ENCODE measurements around the gene PHC2. TPM values are rescaled to one million over a fixed set of nuclear protein-coding genes. Genes with fewer than 3 reads are reported as not detected.
A peak's percentile ranks its signal among the peaks of the same experiment; 100 is the strongest.

Gene PHC2
- total RNA-seq, 1 donor from 2014 or later: 105 TPM

GRCh38 chr1:33470495-33471012 lies 39.7 kb upstream of the PHC2 start:
- intact Hi-C loops (cut with micrococcal nuclease): no loop called here
- no peaks in the 10 kb centered on the region for H3K27me3 ChIP-seq (ENCODE audit: low read depth)
- peaks cover 61% of the 10 kb centered on the region for H3K4me1 ChIP-seq
- no peak overlapping the region for H3K4me3 ChIP-seq
- H3K9me3 ChIP-seq (replicated peaks): no peaks in the 10 kb centered on the region
- H3K27ac ChIP-seq (replicated peaks): peak overlapping the region; percentile 74
- H3K36me3 ChIP-seq: no peaks in the 10 kb centered on the region
- peak; percentile 79 for DNase-seq
- peak; percentile 92 for TF ChIP-seq CTCF (IDR thresholded peaks at IDR 0.05; ENCODE audit: borderline replicate concordance)

GRCh38 chr1:33469691-33470090 lies 38.8 kb upstream of the PHC2 start:
- H3K4me3 ChIP-seq: no peak overlapping the region
- peaks cover 55% of the 10 kb centered on the region for H3K4me1 ChIP-seq
- H3K27me3 ChIP-seq (ENCODE audit: low read depth): no peaks in the 10 kb centered on the region
- TF ChIP-seq CTCF (IDR thresholded peaks at IDR 0.05; ENCODE audit: borderline replicate concordance): no peak
- H3K36me3 ChIP-seq: no peaks in the 10 kb centered on the region
- DNase-seq: no peak
- intact Hi-C loops (cut with micrococcal nuclease): loop anchor here (10.0 kb wide), 1 partner anchor 175 kb away; no protein-coding TSS in a partner anchor
- no peaks in the 10 kb centered on the region for H3K9me3 ChIP-seq (replicated peaks)
- H3K27ac ChIP-seq (replicated peaks): peak overlapping the region; percentile 74

GRCh38 chr1:33468967-33469366 lies 38.1 kb upstream of the PHC2 start:
- no peak for TF ChIP-seq CTCF (IDR thresholded peaks at IDR 0.05; ENCODE audit: borderline replicate concordance)
- Histone ChIP-seq H3K9me3 (replicated peaks) (no peaks in the 10 kb centered on the region), H3K4me3 (no peak overlapping the region), H3K27ac (replicated peaks) (no peak overlapping the region), H3K4me1 (peaks cover 48% of the 10 kb centered on the region), H3K36me3 (no peaks in the 10 kb centered on the region), H3K27me3 (ENCODE audit: low read depth) (no peaks in the 10 kb centered on the region)
- no peak for DNase-seq
- intact Hi-C loops (cut with micrococcal nuclease): loop anchor here (10.0 kb wide), 1 partner anchor 174 kb away; no protein-coding TSS in a partner anchor

GRCh38 chr1:33468531-33468930 lies 37.6 kb upstream of the PHC2 start:
- H3K27ac ChIP-seq (replicated peaks): no peak overlapping the region
- H3K4me1 ChIP-seq: peaks cover 43% of the 10 kb centered on the region
- no peaks in the 10 kb centered on the region for H3K9me3 ChIP-seq (replicated peaks)
- H3K27me3 ChIP-seq (ENCODE audit: low read depth): no peaks in the 10 kb centered on the region
- no peak overlapping the region for H3K4me3 ChIP-seq
- TF ChIP-seq CTCF (IDR thresholded peaks at IDR 0.05; ENCODE audit: borderline replicate concordance): no peak
- H3K36me3 ChIP-seq: no peaks in the 10 kb centered on the region
- intact Hi-C loops (cut with micrococcal nuclease): loop anchor here (10.0 kb wide), 1 partner anchor 174 kb away; no protein-coding TSS in a partner anchor
- DNase-seq: no peak

- intact Hi-C loops (cut with micrococcal nuclease): loop anchor here (10.0 kb wide), 1 partner anchor 173 kb away; no protein-coding TSS in a partner anchor
- no peak overlapping the region for H3K27ac ChIP-seq (replicated peaks)
- no peak for TF ChIP-seq CTCF (IDR thresholded peaks at IDR 0.05; ENCODE audit: borderline replicate concordance)
- no peak overlapping the region for H3K4me3 ChIP-seq
- H3K4me1 ChIP-seq: peaks cover 38% of the 10 kb centered on the region
- H3K36me3 ChIP-seq: no peaks in the 10 kb centered on the region
- H3K9me3 ChIP-seq (replicated peaks): no peaks in the 10 kb centered on the region
- H3K27me3 ChIP-seq (ENCODE audit: low read depth): no peaks in the 10 kb centered on the region
- no peak for DNase-seq
Observed at GRCh38 chr1:33468011-33468410, 37.1 kb upstream of the PHC2 start.

Data from left ventricle myocardium inferior (tissue), 1 donor.